ENCODE data around the gene SLC17A7.
"Not testable (repeated sequence)": the region's sequence is repeated elsewhere in the genome, so short reads cannot be mapped to it uniquely, and the experiment has no call there.

SLC17A7 gene

GRCh38 chr19:49441210-49441959 lies at the start of gene SLC17A7:
SLC17A7 (minus strand) TSS chr19:49441527; CDS start chr19:49441379, 148 bp downstream.
- DNase-seq: peak; percentile 53

DNA sequence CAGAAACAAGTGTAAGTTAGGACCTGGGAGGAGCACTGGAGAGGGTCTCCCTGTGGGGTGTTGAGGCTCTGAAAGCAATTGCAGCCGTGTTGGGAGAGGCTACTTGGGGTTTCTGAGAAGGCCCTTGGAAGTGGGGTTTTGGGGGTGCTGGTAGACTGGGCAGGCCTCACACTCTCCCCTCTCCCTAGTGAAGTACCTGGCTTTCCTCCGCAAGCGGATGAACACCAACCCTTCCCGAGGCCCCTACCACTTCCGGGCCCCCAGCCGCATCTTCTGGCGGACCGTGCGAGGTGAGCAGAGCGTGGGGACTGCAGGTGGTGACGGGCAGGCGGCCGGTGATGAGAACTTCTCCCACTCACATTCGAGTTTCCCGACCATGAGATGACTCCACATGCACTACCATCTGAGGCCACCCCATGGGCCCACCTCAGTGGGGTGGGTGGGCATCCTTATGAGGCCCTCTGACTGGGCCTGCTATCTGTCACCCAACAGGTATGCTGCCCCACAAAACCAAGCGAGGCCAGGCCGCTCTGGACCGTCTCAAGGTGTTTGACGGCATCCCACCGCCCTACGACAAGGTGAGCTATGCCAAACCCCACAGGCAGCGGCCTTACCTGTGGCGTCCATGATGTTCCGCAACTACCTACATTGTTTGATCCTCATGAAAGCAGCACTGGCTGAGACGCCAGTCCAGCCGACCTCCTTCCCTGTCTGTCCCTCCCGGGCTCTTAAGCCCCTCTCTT lies 49.1 kb upstream of the SLC17A7 start:
- DNase-seq: no peak

DNA sequence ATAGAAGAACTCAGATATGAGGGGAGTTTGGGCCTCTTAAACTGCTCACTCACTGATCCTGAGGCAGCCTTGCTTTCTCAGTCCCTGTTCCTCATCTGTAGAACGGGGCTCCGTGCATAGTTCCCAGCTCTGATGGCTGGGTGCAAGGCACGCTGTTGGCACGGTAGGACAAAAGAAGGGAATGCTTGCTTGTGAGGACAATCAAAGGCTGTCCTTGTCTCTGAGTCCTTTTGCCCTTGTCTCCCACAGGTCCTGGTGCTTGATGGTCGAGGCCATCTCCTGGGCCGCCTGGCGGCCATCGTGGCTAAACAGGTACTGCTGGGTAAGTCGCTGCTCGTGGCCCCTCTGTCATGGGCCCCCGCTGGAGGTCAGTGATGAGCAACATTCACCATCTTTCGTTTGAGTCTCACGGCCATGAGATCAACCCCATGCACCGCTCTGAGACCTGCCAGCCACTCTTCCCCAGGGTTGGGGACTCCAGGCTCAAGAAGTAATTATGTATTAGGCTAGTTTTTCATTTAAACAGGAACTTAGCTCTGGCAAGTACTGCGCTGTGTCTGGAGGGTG lies 48.4 kb upstream of the SLC17A7 start:
- peak; percentile 67 for DNase-seq

GRCh38 chr19:49488863-49489537 lies 47.7 kb upstream of the SLC17A7 start:
- DNase-seq: no peak

DNA sequence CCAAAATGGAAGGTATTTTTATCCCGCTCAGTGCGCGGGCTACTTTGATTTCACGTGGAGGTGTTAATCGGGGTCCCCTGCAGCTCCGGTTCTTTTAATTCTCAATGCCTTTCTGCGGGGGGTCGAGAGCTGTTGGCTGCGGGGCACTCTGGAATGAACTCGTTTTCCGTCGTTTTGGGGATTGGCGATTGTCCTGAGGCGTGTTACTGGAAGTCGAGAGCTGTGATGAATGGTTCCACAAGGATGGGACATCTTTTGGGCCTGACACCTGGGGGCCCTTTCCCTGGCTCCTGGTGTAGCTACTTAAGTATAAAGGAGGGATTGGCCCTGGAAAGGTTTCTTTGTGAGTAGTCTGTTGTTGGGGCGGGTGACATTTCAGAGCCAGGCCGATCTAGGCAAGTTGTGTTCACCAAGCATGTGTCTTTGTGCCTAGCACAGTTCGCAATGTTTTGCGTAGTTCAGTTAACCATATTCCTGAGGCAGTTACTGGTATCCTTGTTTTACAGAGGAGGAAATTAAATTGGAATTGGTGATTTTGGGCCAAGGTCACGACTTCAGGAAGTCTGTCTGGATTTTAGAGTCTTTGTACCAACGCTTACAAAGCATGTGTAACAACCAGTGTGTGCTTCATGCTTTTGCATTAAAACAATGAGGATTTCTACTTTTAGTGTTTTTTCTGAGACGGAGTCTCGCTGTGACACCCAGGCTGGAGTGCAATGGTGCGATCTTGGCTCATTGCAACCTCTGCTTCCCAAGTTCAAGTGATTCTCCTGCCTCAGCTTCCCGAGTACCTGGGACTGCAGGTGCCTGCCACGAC lies 46.9 kb upstream of the SLC17A7 start:
- DNase-seq: no peak

- DNase-seq: peak; percentile 100
These were observed 46.1 kb upstream of the SLC17A7 start, which contains the start of gene RPL13A for GRCh38 chr19:49487277-49488045. RPL13A (plus strand) TSS chr19:49487608; CDS start chr19:49487630, 22 bp downstream.

GRCh38 chr19:49486710-49487276 lies 45.5 kb upstream of the SLC17A7 start:
- DNase-seq: no peak

DNA sequence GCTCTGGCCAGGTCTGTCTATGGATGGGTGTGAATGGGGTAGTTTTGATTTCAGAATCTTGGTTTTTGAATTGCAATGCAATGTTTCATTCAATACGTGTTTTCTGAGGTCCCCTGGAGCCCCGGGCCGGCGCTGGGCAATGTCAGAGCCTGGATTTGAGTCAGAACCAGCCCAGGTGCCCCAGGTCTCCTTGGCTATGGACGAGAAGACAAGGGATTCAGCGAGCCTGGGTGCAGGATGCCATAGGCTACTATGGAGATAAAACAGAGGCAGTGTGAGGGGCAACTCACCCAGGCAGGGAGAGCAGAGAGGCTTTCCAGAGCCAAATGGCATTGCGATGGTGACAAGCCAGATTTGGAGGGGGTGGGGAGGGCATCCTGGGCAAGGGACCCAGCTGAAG lies 44.9 kb upstream of the SLC17A7 start:
- DNase-seq: no peak

GRCh38 chr19:49481020-49481683 lies 39.8 kb upstream of the SLC17A7 start:
- DNase-seq: no peak

GRCh38 chr19:49479975-49480628 lies 38.8 kb upstream of the SLC17A7 start:
- no peak for DNase-seq

DNA sequence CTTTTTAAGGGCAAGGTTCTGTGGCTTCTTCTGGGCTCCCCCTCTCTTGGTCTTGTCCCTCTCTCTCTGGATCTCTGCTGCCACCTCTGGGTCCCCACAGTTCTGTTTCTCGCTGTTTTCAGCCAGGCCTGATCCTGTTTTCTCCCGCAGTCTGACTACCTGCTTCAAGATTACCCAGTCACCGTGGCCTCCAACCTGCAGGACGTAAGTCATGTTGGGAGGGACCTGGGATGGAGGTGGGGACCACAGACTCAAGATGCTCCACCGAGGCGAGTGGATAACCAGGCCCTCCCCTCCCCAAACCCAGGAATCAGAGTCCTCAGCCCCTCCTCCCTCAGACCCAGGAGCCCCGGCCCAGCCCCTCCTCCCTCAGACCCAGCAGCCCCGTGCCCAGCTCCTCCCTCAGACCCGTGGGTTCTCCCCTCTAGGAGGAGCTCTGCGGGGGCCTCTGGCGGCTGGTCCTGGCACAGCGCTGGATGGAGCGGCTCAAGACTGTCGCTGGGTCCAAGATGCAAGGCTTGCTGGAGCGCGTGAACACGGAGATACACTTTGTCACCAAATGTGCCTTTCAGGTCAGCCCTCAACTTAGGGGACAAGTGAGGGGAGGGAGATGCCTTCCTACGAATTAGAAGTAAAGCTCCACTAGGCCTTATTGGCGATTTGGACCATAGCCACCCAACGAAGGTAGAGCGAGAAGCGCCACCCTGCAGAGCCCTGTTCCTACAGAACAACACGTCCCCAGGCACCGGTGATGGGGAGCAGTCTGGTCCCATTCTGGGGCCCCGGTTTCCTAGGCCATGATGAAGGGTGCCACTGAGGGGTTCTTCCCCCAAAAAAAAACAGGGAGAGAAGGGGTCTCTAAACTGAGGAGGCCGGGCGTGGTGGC lies 34.9 kb upstream of the SLC17A7 start:
- DNase-seq: peak; percentile 78

DNA sequence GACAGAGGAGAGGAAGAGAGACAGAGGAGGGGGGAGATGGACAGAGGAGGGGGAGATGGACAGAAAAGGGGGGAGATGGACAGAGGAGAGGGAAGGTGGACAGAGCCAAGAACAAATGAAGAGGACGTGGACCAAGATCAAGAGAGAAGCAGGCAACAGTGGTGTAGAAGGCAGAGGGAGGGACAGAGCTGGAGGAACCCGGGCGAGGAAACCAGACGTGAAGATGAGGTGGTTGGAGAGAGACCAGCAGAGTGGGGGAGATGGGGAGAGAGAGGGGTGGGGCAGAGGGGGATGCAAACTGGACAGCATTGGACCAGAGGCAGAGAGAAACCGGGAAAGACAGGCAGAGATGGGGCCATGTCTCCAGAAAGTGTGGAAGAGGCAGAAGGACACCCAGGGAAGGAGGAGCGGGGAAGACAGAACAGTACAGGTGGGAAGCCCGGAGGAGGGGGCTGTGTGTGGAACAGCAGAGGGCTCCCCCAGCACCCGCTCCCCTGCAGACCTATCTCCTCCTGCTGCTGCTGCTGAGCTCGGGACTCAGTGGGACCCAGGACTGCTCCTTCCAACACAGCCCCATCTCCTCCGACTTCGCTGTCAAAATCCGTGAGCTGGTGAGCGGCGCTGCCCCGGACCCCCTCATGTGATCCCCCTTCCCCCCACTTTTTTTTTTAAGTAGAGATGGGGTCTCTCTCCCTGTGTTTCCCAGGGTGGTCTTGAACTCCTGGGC lies 34.0 kb upstream of the SLC17A7 start:
- no peak for DNase-seq

DNA sequence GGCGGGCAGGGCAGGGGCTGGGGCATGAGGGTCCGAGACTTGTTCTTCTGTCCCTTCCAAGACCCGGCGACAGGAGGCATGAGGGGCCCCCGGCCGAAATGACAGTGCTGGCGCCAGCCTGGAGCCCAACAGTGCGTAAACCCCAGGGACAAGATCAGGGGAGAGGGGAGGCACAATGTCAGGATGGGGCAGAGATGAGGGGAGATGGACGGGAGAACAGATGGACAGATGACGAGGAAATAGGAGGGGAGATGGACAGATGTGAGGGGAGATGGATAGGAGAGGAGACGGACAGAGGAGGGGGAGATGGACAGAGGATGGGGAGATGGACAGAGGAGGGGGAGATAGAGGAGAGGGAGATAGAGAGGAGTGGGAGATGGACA lies 33.2 kb upstream of the SLC17A7 start:
- no peak for DNase-seq

DNA sequence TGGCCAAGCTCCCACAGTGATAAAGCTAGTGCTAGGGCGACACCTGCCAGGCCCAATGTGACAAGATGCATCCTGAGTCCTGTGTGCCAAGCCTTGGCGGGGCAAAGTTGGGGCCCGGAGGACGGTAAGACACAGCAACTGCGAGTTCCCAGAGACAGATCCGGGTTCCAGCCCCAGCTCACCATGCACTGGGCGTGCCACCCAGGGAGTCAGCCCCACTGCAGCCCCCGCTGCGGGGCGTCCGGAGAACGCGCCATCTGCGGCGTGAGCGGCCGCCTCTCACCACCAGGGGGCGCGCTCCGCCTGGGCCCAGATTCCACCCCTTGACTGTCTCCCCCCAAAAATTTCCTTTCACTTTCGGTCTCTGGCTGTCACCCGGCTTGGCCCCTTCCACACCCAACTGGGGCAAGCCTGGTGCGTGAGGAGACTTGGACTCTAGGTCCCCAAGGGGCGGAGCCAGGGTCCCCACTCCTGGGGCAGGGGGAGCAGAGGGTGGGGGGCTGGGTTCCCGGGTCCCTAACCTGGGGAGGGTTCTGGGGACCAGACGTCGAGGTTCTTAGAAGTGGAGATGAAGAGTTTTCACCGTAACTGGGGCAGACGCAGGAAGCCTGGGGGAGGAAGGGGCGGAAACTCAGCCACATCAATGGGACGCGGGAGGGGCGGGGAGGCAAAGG lies 32.7 kb upstream of the SLC17A7 start, which contains the start of gene FLT3LG:
FLT3LG (plus strand) TSS at position 348 of the 674 bp plus-strand sequence. CDS start 425 bp downstream, outside the sequence.
- DNase-seq: peak; percentile 97

DNA sequence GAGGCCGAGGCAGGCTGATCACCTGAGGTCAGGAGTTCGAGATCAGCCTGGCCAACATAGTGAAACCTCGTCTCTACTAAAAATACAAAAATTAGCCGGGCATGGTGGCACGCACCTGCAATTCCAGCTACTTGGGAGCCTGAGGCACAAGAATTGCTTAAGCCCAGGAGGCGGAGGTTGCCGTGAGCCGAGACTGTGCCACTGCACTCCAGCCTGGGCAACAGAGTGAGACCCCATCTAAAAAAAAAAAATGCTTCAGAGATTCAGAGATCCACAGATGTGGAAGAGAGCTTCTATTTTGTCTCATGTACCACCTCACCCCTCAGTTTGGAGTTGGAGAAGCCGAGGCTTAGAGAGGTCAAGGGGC lies 32.2 kb upstream of the SLC17A7 start:
- DNase-seq: not testable (repeated sequence)

DNA sequence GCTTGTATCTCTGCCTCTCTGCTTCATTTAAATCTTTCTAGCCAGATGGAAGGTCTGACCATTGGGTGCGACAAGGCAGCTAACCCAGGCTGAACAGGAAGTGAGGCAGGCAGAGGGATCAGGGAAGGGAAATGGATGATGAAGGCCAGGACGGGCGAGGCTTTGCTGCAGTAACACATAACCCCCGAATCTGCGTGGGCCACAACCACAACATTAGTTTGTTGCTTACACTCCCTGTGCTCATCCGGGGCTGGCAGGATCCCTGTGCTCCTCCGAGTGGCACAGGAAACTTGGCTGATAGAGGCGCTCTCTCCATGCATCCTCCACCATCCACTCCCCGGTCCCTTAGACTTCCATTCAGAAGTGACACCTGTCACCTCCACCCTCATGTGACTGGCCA lies 31.6 kb upstream of the SLC17A7 start:
- DNase-seq: no peak

- DNase-seq: no peak
These were observed 29.3 kb upstream of the SLC17A7 start for GRCh38 chr19:49470615-49470978.
